Stimulated activated CD4-positive, alpha-beta T cell treated with anti-CD3 and anti-CD28 coated beads, Interleukin-4, amount 100 ng/mL, for 1 hour (primary cell): Measurements from ENCODE around the gene SHROOM2.

Experiments
- DNase-seq: peaks from one replicate; pipeline ENCODE4 v3.0.0-alpha.2; 2020

SHROOM2 gene

DNA sequence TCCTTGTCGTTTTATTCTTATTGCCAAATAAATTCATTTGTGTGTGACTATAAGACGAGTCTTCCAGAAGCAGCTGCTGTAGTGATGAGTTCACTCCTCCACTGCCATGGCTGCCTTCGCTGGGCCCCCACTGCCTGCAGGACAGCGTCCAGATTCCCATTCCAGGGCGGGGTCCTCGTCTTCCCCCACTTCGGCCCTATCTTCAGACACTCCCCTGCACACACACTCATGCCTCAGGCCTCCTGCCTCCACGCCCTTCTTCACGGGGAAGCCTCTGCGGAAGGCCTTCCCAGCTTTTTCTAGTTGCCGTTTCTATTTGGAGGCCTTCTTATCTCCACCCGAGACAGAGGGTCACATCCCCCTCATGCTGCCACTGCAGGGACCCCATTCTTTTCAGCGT, 80.4 kb downstream of the SHROOM2 start:
- no peak for DNase-seq

DNA sequence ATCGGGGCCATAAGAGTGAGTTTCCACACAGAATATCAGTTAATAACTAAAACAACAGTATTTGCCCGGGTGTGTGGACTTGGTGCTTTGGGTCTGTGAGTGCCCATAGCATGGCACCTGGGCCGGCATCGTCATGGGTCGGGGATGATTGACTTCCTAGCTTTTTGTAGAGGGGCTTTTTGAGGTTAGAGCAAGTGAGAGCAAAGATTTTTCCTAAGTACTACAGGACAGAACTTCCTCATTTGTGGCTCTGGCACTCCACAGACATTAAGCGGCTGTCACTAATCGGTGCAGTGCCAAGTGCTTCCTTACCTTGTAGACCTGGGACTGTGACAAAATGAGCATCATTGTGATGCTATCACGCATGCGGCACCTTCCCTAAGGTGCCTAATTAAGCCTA, 81.0 kb downstream of the SHROOM2 start:
- no peak for DNase-seq

DNA sequence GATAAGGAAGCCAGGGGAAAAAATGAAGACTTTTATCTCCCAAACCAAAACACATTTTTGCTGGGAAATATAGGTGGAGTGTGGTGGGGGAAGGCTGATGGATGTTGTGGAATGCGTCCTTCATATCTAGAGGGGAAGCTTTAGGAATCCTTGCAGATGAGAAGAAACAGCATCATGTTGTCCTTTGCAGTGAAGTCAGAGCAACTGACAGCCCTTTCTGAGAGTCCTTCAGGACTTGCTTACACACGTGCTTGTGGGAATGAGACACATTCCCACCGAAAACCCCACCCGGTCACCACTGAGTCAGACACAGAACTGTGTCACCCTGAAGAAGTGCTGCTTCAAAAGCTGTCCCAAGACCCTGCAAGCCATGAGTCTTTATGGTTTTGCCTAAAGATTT, 81.5 kb downstream of the SHROOM2 start:
- no peak for DNase-seq

DNA sequence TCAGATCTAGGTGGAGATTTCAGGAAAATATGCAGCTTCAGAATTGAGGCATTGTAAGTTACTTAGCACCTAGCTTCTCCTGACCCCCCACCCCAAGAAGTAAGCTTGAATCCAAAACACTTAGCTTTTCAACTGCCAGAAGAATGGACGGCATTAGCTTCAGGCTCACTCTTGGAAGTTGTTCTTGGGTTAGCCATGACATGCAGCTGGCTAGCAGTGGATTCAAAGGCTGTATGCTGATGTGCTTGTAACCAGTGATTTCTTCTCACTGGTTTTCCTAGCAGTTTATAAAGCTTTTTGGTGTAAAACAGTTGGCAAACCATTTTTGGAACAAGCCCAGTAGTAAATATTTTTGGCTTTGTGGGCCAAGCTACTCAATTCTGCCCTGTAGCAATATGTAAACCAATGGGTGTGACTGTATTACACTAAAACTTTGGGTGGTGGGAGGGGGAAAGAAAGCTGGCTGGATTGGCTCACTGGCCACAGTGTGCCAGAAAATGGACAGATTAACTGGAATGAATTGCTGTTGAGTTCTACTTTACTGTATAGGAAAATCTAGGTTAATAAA, 85.6 kb downstream of the SHROOM2 start:
- no peak for DNase-seq

DNA sequence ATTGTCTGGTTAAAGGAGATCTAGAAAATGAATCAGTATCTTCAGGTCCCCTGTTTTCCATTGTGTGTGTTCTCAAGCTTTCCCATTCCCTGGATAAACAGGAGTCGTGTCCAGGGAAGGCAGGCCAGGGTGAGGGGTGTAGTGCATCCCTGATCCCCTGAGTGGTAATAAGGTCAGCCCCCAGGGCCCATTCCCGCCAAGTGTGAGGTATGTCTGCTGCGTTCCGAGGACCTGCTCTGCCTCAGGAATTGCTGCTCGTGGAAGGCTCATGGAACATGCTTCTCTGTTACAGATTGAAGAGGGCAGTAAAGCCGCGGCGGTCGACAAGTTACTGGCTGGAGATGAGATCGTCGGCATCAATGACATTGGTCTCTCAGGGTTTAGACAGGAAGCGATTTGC, 87.1 kb downstream of the SHROOM2 start:
- no peak for DNase-seq

DNA sequence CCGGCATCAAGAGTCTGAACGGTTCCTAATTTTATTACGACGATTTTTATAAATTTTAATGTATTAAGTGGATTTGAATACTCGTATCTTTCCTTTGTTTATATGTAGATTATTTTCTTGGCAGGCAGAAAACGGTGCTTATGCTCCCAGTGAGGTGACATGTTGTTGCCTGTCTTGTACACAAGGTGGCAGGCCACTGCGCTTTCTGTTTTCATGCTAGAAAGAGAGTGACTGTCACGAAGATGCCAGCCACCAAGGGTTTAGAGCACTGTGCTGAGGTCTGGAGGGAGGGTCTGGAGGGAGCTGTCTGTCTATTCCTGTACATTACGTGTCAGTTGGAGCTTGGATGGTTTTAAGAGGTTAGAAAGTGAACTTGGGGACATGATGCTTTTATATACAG, 87.7 kb downstream of the SHROOM2 start:
- DNase-seq, result peak; percentile 33

DNA sequence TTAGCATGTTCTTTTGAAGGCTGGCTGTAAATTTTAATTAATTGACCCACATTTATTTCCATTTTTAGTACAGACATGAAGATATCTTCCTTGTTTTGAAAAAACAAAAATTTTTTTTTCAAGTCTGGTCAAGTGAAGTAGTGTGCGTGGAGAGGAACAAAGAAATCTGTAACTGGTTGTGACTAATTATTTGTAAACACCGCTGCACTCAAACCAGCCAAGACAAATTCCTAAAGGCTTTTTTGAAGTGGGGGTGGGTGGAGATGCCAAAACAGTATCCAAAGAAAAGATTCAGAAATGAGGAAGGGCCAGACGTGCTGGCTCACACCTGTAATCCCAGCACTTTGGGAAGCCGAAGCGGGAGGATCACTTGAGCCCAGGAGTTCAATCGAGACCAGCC, 88.3 kb downstream of the SHROOM2 start:
- DNase-seq, result no peak

DNA sequence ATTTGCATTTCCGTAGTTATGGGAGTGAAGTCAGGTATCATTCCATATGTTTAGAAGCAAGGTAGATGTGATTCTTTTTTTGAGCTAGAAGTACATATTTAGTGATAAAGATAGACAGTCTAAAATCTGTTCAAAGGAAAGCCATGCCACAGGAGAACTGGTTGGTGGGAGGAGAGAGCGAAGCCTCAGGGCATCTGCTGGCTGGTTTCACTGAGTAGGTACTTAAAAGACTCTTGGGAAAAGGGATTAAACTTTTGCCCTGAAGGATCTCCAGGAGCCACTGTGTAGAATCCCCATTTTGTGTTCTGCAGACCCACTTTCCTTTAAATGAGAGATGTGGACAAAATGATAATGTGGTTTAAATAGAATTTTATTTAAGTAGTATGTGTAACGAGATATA, 89.6 kb downstream of the SHROOM2 start:
- DNase-seq, result no peak

DNA sequence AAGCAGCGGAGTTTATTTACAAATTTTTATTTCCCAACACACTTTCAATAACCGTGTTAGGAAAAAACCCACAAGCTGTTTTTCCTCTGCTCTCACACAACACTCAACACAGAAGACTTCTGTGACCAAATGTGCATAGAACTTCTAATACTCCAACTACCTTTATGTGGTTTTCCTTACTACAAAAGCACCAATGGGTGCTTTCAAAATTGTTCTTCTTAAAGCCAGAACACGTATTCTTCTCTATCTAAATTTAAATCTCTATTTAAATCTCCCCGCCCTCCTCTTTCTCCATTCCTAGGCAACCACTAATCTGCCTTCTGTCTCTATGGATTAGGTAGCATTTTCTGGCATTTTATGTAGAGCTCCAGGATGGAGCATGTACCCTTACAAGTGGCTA, 90.0 kb downstream of the SHROOM2 start:
- DNase-seq, result no peak

DNA sequence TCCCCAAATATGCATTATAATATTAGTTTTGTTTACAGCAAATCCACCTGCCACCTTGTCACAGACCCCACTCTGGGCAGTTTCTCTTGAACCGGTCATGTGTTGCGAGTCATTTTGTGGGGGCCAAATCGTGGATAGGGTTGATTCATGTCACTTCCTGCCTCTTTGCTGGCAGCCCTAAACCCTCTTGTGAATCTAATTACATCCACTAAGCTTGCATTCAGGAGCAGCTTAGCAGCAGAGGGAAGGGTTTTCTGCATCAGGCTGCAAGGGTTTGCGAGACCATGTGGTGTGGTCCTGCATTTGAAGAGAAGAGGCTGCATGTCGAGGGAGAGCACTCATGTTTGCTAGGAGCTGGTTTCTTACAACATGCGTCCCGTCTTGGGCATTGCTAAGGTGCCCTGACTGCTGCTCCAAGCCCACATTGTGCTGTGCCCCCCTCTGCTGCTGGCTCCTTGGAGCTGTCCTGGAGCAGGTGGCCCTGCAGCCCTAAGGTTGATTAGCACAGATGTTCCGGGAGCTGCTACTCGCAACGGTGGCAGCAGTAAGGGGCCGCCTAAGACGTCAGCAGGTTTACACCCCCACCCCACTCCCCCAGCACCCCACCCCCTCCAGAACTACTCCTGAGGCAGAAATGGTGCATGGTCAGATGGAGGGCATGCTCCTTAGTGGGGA, 92.1 kb downstream of the SHROOM2 start:
- no peak for DNase-seq

DNA sequence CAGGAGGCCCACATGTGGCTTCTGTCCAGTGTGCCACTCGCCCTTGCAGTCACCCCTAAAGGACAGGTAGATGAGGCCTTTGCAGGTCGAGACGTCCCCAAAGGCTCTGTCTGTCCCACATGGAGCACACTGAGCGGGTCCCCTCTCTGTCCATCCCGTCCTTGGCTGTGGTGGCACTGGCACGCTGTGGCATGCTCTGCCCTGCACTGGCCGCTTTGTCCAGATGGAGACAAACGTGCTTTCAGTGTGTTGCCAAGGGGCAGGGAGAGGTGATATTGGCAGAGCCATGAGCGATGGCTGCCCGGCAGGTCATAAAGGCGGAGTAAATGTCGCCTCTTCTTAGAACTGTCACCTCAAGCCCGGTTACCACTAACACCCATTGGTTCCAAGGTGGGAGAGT, 94.0 kb downstream of the SHROOM2 start:
- no peak for DNase-seq

DNA sequence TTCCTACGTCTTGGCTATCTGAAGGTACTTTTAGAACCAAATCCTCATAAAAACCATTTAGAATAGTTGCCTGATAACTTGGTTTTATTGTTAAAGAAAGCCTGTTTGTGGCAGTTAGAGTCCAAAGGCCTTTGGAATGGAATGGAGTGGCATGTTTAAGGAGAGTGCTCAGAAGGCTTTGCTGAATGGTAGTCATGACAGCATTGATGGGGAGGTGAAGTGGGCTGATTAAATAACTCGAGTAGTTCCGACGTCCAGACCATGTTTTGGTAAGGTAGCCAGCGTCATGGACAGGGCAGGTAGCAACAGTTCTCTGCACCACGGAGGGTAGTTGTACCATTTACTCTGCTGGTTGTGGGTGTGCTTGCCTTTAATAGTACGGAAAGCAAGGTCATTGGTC, 94.6 kb downstream of the SHROOM2 start:
- DNase-seq, result no peak

DNA sequence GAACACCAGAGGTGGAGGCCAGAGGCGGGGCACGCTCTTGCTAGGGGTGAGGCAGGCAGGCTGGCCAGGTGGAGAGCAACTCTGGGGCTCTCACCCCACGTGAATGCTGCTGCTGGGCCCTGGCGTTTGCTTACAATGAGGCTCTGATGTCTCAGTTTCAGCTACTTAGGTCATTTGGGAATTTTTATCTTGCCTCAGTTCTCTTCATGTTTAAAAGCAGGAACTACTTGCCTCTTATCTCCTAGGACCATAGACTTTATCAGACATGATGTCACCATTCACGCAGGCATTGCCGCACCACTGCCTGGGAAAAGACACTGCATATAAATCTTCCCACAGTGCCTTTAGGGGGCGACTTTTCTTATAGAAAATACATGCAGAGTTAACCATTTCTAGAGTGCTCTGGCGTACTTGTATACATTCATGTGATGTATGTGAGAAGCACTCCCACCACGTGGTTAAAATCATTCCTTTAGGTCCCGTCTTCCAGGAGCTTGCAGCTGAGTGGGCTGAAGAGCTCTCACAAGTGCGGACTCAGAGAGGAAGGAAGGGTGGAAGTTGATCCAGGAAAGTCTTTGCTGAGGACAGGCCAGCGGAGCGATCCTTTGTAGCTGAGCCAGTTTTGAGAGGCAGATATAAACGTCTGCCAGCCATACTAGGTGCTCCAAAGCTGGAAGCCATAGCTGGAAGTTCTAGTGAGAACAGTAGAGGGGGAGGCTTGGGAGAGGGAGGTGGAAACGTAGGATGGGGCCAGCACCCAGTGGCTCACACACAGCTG, 96.6 kb downstream of the SHROOM2 start:
- no peak for DNase-seq

DNA sequence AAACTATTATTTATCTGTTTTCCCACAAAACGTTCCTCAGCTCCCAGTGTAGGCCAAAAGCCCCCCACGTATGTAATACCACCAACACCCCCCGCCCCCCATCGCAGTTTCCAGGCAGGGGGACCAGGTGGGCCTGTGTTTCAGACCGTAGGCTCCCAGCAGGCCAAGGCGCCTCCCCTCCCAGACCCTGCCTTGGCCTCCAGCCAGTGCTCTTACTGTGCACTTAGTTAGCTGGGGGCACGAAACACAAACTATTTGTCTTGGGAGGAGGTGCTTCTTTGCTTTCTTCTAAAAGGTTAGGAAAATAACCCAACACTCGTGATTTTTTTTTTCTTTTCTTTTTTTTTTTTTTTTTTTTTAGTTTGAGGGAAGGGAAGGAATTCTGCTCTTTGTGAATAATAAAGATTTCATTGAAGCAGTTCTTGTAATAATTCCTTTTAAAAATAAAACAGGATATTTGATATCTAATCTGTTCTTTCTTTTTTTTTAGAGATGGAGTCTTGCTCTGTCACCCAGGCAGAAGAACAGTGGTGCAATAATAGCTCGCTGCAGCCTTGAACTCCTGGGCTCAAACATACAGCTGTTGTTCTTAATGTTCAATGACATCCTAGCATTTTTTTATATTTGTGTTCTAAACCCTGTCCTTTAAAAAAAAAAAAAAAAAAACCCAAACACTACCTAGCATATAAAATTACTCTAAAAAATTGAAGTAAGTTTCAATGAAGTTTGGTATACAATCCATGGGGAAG, 98.0 kb downstream of the SHROOM2 start:
- no peak for DNase-seq

DNA sequence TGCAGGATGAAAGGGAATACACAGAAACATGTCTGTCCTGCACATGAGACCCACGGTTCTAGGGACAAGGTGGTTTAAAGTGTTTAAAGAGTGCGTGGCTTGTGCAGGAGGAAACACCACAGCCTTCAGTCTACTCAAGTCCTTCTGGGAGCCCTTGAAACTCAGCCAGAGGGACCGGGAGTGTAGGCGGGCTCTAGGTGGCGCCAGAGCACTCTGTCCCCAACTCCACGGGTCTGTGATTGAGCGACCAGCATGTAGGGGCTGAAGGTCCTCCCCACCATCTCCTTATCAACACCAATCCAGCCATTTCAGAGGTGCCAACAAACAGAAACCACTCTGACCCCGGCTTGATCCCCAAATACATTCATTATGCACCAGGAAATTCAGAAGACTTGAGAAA, 98.9 kb downstream of the SHROOM2 start:
- DNase-seq, result peak; percentile 49

DNA sequence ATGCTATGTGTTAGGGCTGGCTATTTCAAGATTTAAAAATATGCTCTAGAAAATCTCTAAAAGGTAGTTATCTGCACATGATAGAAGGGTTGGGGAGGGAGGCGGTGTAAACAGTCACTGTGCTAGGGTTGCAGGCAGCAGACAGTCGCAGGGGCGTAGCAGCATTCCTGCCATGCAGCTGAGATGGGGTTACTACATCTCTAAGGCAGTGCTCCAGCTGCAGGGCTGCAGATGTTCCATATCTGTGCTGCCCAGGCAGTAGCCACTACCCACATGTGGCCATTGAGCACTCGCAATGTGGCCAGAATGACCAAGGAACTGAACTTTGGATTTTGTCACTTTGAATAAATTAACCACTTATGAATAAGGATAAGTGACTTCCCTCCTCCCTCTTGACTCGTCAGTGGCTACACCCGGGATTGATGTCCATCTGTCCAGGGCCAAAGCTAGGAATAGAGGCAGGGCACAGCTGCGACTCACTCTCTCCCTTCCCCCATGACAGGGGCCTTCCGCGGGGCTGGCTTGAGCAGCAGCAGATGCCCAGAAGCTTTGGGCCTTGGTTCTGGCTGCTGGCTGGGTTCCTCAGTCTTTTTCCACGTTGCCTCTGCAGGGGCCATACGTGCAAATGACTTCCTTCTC, 101.5 kb downstream of the SHROOM2 start:
- DNase-seq, result no peak

DNA sequence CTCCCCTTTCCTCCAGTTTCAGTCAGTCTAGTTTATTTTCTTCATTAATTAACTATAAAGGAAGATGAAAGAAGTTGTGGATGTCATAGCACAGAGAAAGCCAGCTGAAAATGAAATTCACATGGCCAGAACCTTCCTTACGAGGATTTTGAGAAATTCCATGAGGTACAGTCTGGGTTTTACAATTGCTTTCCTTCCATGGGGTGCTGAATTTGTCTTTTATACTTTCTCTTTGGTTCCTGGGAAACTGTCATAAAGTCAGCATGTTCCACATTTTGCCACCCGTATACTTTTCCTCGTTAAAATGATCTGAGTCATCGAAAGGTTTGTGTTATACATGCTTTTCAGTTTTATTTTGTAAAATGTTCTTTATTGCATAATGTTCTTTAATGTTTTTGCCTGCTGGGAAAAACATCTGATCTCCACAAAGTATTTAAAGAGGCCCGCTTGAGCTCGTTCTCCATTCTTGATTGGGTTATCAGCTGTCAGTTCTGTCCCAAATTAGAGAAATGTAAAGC, 102.8 kb downstream of the SHROOM2 start:
- DNase-seq, result no peak

DNA sequence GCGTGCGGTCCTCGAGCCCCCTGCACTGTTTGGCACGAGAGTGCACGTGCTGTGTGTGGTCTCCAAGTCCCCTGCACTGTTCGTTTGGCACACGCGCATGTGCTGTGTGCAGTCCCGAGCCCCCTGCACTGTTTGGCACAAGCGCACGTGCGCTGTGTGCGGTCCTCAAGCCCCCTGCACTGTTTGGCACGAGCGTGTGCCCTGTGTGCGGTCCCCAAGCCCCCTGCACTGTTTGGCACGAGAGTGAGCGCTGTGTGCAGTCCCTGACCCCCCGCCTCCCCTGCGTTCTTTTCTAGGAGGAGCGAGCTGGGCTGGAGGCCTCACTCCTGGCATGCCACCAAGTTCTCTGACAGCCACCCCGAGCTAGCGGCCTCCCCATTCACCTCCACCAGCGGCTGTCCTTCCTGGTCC, 104.5 kb downstream of the SHROOM2 start:
- DNase-seq, result no peak

DNA sequence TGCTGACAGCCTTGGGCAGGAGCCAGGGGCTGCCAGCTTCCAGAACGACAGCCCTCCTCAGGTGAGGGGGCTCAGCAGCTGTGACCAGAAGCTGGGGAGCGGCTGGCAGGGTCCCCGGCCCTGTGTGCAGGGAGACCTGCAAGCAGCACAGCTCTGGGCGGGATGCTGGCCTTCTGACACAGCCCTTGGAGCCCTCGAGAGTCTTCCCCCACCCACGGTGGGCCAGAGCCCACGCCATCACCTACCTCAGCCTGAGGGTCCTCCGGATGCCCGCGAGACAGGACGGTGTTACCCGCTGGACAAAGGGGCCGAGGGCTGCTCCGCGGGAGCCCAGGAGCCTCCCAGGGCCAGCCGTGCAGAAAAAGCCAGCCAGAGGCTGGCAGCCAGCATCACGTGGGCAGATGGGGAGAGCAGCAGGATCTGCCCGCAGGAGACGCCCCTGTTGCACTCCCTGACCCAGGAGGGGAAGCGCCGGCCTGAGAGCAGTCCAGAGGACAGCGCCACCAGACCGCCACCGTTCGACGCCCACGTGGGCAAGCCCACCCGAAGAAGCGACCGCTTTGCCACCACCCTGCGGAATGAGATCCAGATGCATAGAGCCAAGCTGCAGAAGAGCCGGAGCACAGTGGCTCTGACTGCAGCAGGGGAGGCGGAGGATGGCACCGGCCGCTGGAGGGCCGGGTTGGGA, 109.1 kb downstream of the SHROOM2 start:
- no peak for DNase-seq

DNA sequence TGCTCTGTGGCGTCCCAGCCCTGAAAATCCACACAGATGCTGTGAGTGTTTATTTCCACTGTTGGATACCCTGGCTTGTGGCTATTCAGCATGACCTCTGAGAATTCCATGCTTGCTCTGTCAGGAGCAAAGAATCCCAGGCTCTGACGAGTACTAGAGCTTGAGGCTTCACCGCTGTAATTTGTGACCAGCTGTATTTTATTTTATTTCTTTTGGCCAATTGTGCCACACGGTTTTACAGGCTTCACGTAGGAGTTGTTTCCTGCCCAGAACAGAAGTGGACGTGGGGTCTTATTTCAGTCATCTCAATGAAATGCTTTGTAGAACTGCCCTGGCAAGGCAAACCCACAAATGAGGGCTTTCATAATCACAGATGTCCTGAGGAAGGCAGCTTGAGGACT, 111.5 kb downstream of the SHROOM2 start:
- DNase-seq, result no peak

DNA sequence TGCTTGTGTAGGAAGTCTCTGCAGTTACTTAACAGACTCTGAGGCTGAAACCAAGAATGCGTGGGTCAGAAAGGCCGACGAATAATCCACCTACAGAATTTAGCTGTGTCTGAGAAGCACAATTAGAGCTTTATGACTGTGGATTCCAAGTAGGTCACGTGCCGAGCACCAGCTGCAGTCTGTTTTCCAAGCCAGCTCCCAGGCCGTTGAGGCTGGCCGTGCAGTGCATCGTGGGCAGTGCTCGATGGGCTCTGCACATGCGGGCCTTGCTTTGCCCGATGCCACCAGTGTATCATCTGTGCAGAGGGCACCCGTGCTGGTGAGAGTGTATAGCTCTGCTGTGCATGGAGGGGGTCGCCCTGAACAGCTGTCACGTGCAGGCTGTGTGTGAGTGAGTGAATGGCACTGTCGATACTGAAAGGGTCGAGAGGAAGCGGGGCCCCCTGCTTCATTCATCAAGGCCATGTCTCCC, 113.4 kb downstream of the SHROOM2 start:
- DNase-seq, result peak; percentile 8

DNA sequence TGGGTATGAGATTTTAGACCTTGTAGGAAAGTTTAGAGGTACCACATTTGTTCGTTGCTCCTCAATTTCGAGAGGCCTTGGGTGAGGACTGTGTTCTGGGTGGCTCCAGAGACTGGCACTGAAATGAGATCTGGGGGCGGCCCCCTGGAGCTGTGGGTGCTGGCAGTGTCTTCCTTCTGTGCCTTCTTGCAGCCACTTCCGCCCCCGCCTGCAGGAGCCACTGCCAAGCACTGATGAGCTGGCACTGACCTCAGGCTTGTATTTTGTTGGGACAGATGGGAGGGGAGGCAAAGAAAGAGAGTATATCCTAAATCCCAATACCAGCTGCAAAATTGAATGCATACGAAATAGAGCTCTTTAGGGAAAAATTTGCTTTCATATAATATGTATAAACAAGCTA, 116.4 kb downstream of the SHROOM2 start:
- no peak for DNase-seq
